ENCODE measurements around the gene CFAP221.

Gene CFAP221

DNA sequence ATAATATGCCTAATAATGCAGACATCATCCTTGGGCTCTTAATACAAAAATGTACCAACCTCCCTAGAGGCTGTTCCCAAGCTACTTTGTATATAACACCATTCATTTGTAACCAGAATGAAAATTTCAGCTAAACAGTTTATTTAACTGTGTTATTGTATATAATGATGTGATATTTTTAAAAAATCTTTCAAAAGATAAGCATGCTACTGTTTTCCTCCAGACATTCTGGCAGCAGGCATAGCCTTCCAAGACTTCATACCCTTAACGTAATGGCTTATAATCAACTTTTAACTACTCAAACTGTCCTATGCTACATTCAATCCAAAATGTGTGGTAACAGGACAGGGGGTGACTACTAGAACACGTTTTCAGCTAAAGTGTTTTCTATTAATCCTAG is 21.2 kb downstream of the CFAP221 start:
- CTCF ChIA-PET = interaction anchor here (0.5 kb wide), 1 partner anchor 28 kb away, joined by 4 read pairs; no protein-coding TSS in a partner anchor

DNA sequence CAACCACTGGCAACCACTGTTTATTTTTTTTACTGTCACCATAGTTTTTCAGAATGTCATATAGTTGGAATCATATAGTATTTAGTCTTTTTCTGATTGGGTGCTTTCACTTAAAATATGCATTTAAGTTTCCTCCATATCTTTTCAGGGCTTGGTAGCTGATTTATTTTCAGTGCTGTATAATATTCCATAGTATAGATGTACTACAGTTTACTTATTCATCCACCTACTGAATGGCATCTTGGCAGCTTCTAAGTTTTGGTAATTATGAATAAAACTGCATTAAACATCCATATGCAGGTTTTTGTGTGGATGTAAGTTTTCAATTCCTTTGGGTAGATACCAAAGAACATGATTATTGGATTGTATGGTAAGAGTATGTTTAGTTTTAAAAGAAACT is 23.0 kb downstream of the CFAP221 start:
- POLR2A ChIA-PET = no interaction called here
- no peaks in the 10 kb centered on the region for H3K36me3 ChIP-seq (ENCODE audit: control insufficient read depth in 4 of 4, insufficient read depth in 4 of 4, low read length in 3 of 4)

More for the DNA sequence above, 21.2 kb downstream of the CFAP221 start:
- WGBS (ENCODE audit: insufficient coverage) = no CpG with 5 or more reads among the region's 2 CpGs
- Histone ChIP-seq H3K4me1 (ENCODE audit: control extremely low read depth in 1 of 4, control insufficient read depth in 4 of 4, insufficient read depth in 4 of 4, low read length in 3 of 4) (no peaks in the 10 kb centered on the region), H3K9me3 (ENCODE audit: control extremely low read depth in 1 of 5, control insufficient read depth in 4 of 5, insufficient read depth in 2 of 5, low read depth in 1 of 5, low read length in 4 of 5) (peaks cover 0 to 13% (median 0%) of the 10 kb centered on the region in 5 experiments), H3K36me3 (ENCODE audit: control insufficient read depth in 4 of 4, insufficient read depth in 4 of 4, low read length in 3 of 4) (no peaks in the 10 kb centered on the region), H3K4me3 (ENCODE audit: control insufficient read depth in 1 of 7, extremely low read depth in 1 of 7, insufficient read depth in 4 of 7, low read depth in 2 of 7, low read length in 6 of 7) (no peak overlapping the region), H3K27me3 (replicated peaks in 2 of 5; ENCODE audit: control insufficient read depth in 4 of 5, insufficient read depth in 5 of 5, low read length in 4 of 5) (no peaks in the 10 kb centered on the region), H3K27ac (ENCODE audit: insufficient read depth in 1 of 2, low read depth in 1 of 2, low read length in 2 of 2, poor library complexity in 1 of 2, severe bottlenecking in 2 of 2) (no peak overlapping the region)
- no peak for DNase-seq
- POLR2A ChIA-PET = interaction anchor here (0.5 kb wide), 1 partner anchor 42 kb away, joined by 3 read pairs; no protein-coding TSS in a partner anchor

DNA sequence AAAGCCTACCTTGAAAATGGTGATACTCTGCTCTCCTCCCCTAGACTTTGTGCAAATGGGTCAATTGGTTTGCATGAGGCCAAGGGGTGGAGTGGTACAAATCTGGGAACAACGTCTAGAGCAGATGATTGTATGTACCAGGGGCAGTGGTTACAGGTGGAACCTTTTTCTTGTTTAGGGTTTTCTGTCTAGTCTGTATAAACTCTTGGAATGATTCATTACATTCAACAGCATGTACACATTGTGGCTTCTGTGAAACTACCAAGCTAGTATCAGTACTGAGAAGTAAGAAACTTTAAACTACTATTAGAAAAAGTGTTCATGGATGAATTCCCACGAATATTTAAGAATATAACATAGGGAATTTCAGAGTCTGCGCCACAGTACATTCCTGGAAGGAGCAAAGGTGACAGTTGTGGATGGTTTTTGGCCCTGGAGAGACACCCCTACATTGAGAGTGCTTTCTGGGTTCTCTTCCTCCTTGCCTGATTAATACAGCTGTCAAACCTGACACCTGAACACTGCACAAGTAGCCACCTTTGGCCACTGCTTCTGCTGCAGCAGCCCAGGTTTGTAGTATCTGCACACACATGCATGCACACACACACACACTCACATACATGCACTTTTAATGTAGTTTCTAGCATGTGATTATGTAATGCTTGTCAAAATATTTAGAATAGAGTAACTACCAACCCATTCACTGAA is 30.0 kb downstream of the CFAP221 start:
- Histone ChIP-seq H3K4me3 (ENCODE audit: control insufficient read depth in 1 of 7, extremely low read depth in 1 of 7, insufficient read depth in 4 of 7, low read depth in 2 of 7, low read length in 6 of 7) (no peak overlapping the region), H3K36me3 (ENCODE audit: control insufficient read depth in 4 of 4, insufficient read depth in 4 of 4, low read length in 3 of 4) (no peaks in the 10 kb centered on the region), H3K4me1 (ENCODE audit: control extremely low read depth in 1 of 4, control insufficient read depth in 4 of 4, insufficient read depth in 4 of 4, low read length in 3 of 4) (peaks cover 0 to 3% (median 0%) of the 10 kb centered on the region in 4 experiments), H3K27me3 (replicated peaks in 2 of 5; ENCODE audit: control insufficient read depth in 4 of 5, insufficient read depth in 5 of 5, low read length in 4 of 5) (no peaks in the 10 kb centered on the region), H3K27ac (ENCODE audit: insufficient read depth in 1 of 2, low read depth in 1 of 2, low read length in 2 of 2, poor library complexity in 1 of 2, severe bottlenecking in 2 of 2) (no peak overlapping the region), H3K9me3 (ENCODE audit: control extremely low read depth in 1 of 5, control insufficient read depth in 4 of 5, insufficient read depth in 2 of 5, low read depth in 1 of 5, low read length in 4 of 5) (peaks cover 0 to 10% (median 0%) of the 10 kb centered on the region in 5 experiments)
- POLR2A ChIA-PET = no interaction called here
- 93% methylated on average over 2 of the region's 3 CpGs for WGBS (ENCODE audit: insufficient coverage)
- CTCF ChIA-PET = no interaction called here
- DNase-seq = no peak

More for the DNA sequence above, 23.0 kb downstream of the CFAP221 start:
- H3K4me3 ChIP-seq (ENCODE audit: control insufficient read depth in 1 of 7, extremely low read depth in 1 of 7, insufficient read depth in 4 of 7, low read depth in 2 of 7, low read length in 6 of 7) = no peak overlapping the region
- CTCF ChIA-PET = no interaction called here
- H3K4me1 ChIP-seq (ENCODE audit: control extremely low read depth in 1 of 4, control insufficient read depth in 4 of 4, insufficient read depth in 4 of 4, low read length in 3 of 4) = no peaks in the 10 kb centered on the region
- no peaks in the 10 kb centered on the region for H3K27me3 ChIP-seq (replicated peaks in 2 of 5; ENCODE audit: control insufficient read depth in 4 of 5, insufficient read depth in 5 of 5, low read length in 4 of 5)
- H3K9me3 ChIP-seq (ENCODE audit: control extremely low read depth in 1 of 5, control insufficient read depth in 4 of 5, insufficient read depth in 2 of 5, low read depth in 1 of 5, low read length in 4 of 5) = peaks cover 0 to 13% (median 0%) of the 10 kb centered on the region in 5 experiments
- no peak for DNase-seq
- no peak overlapping the region for H3K27ac ChIP-seq (ENCODE audit: insufficient read depth in 1 of 2, low read depth in 1 of 2, low read length in 2 of 2, poor library complexity in 1 of 2, severe bottlenecking in 2 of 2)

- WGBS (ENCODE audit: insufficient coverage) = 90% methylated on average over 2 of the region's 2 CpGs
- H3K27me3 ChIP-seq (replicated peaks in 2 of 5; ENCODE audit: control insufficient read depth in 4 of 5, insufficient read depth in 5 of 5, low read length in 4 of 5) = no peaks in the 10 kb centered on the region
- H3K9me3 ChIP-seq (ENCODE audit: control extremely low read depth in 1 of 5, control insufficient read depth in 4 of 5, insufficient read depth in 2 of 5, low read depth in 1 of 5, low read length in 4 of 5) = peaks cover 0 to 6% (median 0%) of the 10 kb centered on the region in 5 experiments
- no peaks in the 10 kb centered on the region for H3K36me3 ChIP-seq (ENCODE audit: control insufficient read depth in 4 of 4, insufficient read depth in 4 of 4, low read length in 3 of 4)
- H3K4me3 ChIP-seq (ENCODE audit: control insufficient read depth in 1 of 7, extremely low read depth in 1 of 7, insufficient read depth in 4 of 7, low read depth in 2 of 7, low read length in 6 of 7) = no peak overlapping the region
- no peak for DNase-seq
- H3K4me1 ChIP-seq (ENCODE audit: control extremely low read depth in 1 of 4, control insufficient read depth in 4 of 4, insufficient read depth in 4 of 4, low read length in 3 of 4) = peaks cover 0 to 3% (median 0%) of the 10 kb centered on the region in 4 experiments
- CTCF ChIA-PET = no interaction called here
- no peak overlapping the region for H3K27ac ChIP-seq (ENCODE audit: insufficient read depth in 1 of 2, low read depth in 1 of 2, low read length in 2 of 2, poor library complexity in 1 of 2, severe bottlenecking in 2 of 2)
- POLR2A ChIA-PET = no interaction called here
These were observed 30.6 kb downstream of the CFAP221 start for GRCh38 chr2:119574864-119575263.

GRCh38 chr2:119575439-119575838 is 31.2 kb downstream of the CFAP221 start:
- Histone ChIP-seq H3K27me3 (replicated peaks in 2 of 5; ENCODE audit: control insufficient read depth in 4 of 5, insufficient read depth in 5 of 5, low read length in 4 of 5) (no peaks in the 10 kb centered on the region), H3K27ac (ENCODE audit: insufficient read depth in 1 of 2, low read depth in 1 of 2, low read length in 2 of 2, poor library complexity in 1 of 2, severe bottlenecking in 2 of 2) (no peak overlapping the region), H3K9me3 (ENCODE audit: control extremely low read depth in 1 of 5, control insufficient read depth in 4 of 5, insufficient read depth in 2 of 5, low read depth in 1 of 5, low read length in 4 of 5) (peaks cover 0 to 3% (median 0%) of the 10 kb centered on the region in 5 experiments), H3K36me3 (ENCODE audit: control insufficient read depth in 4 of 4, insufficient read depth in 4 of 4, low read length in 3 of 4) (no peaks in the 10 kb centered on the region), H3K4me3 (ENCODE audit: control insufficient read depth in 1 of 7, extremely low read depth in 1 of 7, insufficient read depth in 4 of 7, low read depth in 2 of 7, low read length in 6 of 7) (no peak overlapping the region), H3K4me1 (ENCODE audit: control extremely low read depth in 1 of 4, control insufficient read depth in 4 of 4, insufficient read depth in 4 of 4, low read length in 3 of 4) (peaks cover 0 to 3% (median 0%) of the 10 kb centered on the region in 4 experiments)
- ChIA-PET CTCF (no interaction called here), POLR2A (no interaction called here)
- no CpG with 5 or more reads among the region's 1 CpG for WGBS (ENCODE audit: insufficient coverage)
- DNase-seq = no peak

GRCh38 chr2:119579424-119580295 is 35.4 kb downstream of the CFAP221 start:
- DNase-seq = no peak
- no peak overlapping the region for H3K27ac ChIP-seq (ENCODE audit: insufficient read depth in 1 of 2, low read depth in 1 of 2, low read length in 2 of 2, poor library complexity in 1 of 2, severe bottlenecking in 2 of 2)
- H3K36me3 ChIP-seq (ENCODE audit: control insufficient read depth in 4 of 4, insufficient read depth in 4 of 4, low read length in 3 of 4) = no peaks in the 10 kb centered on the region
- ChIA-PET CTCF (interaction anchor here (0.6 kb wide), 1 partner anchor 1384 kb away, joined by 3 read pairs; no protein-coding TSS in a partner anchor), POLR2A (no interaction called here)
- 95% methylated on average over 7 of the region's 7 CpGs for WGBS (ENCODE audit: insufficient coverage)
- H3K9me3 ChIP-seq (ENCODE audit: control extremely low read depth in 1 of 5, control insufficient read depth in 4 of 5, insufficient read depth in 2 of 5, low read depth in 1 of 5, low read length in 4 of 5) = peaks cover 0 to 7% (median 0%) of the 10 kb centered on the region in 5 experiments
- no peak overlapping the region for H3K4me3 ChIP-seq (ENCODE audit: control insufficient read depth in 1 of 7, extremely low read depth in 1 of 7, insufficient read depth in 4 of 7, low read depth in 2 of 7, low read length in 6 of 7)
- H3K27me3 ChIP-seq (replicated peaks in 2 of 5; ENCODE audit: control insufficient read depth in 4 of 5, insufficient read depth in 5 of 5, low read length in 4 of 5) = no peaks in the 10 kb centered on the region
- peaks cover 0 to 3% (median 0%) of the 10 kb centered on the region in 4 experiments for H3K4me1 ChIP-seq (ENCODE audit: control extremely low read depth in 1 of 4, control insufficient read depth in 4 of 4, insufficient read depth in 4 of 4, low read length in 3 of 4)

DNA sequence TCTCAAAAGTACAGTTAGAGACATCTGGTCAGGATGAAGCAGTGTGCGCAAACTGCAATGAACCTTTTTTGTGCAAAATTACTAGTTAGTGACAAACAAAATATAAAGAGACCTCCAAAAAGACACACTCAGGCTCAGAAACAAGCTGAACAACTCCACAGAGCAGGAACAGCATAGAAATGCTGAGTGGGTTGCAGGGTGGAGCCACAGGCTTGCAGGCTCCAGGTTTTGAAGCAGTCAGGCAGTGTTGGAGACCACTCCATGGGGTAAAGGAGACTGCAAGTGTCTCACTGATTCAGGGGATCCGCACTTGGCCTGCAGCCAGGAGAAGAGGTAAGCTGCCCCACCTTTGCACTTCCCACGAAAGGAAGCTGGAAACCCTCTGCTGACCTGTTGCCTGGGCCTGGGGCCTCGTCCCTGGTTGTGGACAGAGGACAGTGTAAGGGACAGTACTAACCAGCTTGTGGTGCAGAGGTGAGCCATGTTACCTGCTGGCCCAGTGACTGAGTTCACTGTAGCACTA is 36.4 kb downstream of the CFAP221 start:
- no peak for DNase-seq
- peaks cover 0 to 7% (median 0%) of the 10 kb centered on the region in 5 experiments for H3K9me3 ChIP-seq (ENCODE audit: control extremely low read depth in 1 of 5, control insufficient read depth in 4 of 5, insufficient read depth in 2 of 5, low read depth in 1 of 5, low read length in 4 of 5)
- POLR2A ChIA-PET = no interaction called here
- no peak overlapping the region for H3K4me3 ChIP-seq (ENCODE audit: control insufficient read depth in 1 of 7, extremely low read depth in 1 of 7, insufficient read depth in 4 of 7, low read depth in 2 of 7, low read length in 6 of 7)
- no peaks in the 10 kb centered on the region for H3K4me1 ChIP-seq (ENCODE audit: control extremely low read depth in 1 of 4, control insufficient read depth in 4 of 4, insufficient read depth in 4 of 4, low read length in 3 of 4)
- 91% methylated on average over 4 of the region's 4 CpGs for WGBS (ENCODE audit: insufficient coverage)
- no peaks in the 10 kb centered on the region for H3K36me3 ChIP-seq (ENCODE audit: control insufficient read depth in 4 of 4, insufficient read depth in 4 of 4, low read length in 3 of 4)
- H3K27ac ChIP-seq (ENCODE audit: insufficient read depth in 1 of 2, low read depth in 1 of 2, low read length in 2 of 2, poor library complexity in 1 of 2, severe bottlenecking in 2 of 2) = no peak overlapping the region
- CTCF ChIA-PET = no interaction called here
- H3K27me3 ChIP-seq (replicated peaks in 2 of 5; ENCODE audit: control insufficient read depth in 4 of 5, insufficient read depth in 5 of 5, low read length in 4 of 5) = no peaks in the 10 kb centered on the region
